Upper lobe of left lung (tissue), 4 donors: ENCODE data around the gene CNDP2.

Experiments
- CTCF ChIP-seq, 6 experiments: fragments of 450-650 bp in 4 of 6; fragments of 200-600 bp in 2 of 6; sonication (generic) in 2 of 6; IDR thresholded peaks; one replicate each; pipeline ENCODE4 v1.5.1; 2016 to 2019; ENCODE audit warnings: antibody characterized with exemption in 6 of 6
- EP300 ChIP-seq, 4 donors: sonication (generic); formaldehyde crosslinking; IDR thresholded peaks; one replicate each; pipeline ENCODE4 v1.5.1; 2017; ENCODE audit warnings: antibody characterized with exemption in 4 of 4, control low read depth in 2 of 4
- POLR2A ChIP-seq, 4 donors: fragments of 450-650 bp; IDR thresholded peaks; one replicate each; pipeline ENCODE4 v1.5.1; 2016 to 2017; ENCODE audit warnings: antibody characterized with exemption in 4 of 4, mild to moderate bottlenecking in 2 of 4
- POLR2AphosphoS5 ChIP-seq, 2 donors: sonication (generic); formaldehyde crosslinking; IDR thresholded peaks; one replicate each; pipeline ENCODE4 v1.5.1; 2017; ENCODE audit warnings: antibody characterized with exemption in 2 of 2

- TF ChIP-seq CTCF (IDR thresholded peaks at IDR 0.05) (no peak), EP300 (IDR thresholded peaks at IDR 0.05) (no peak), POLR2A (IDR thresholded peaks at IDR 0.05) (no peak), POLR2AphosphoS5 (IDR thresholded peaks at IDR 0.05) (no peak)
These were observed 11.1 kb downstream of the CNDP2 start for GRCh38 chr18:74507097-74507881.
